IPS-18c (cell line): Measurements from ENCODE around the gene RAB28.

Source experiments
- H3K4me3 ChIP-seq: 2 replicates; pipeline ENCODE4 v1.7.0; 2013; ENCODE audit warnings: low read depth, mild to moderate bottlenecking, low read length, moderate library complexity; ENCODE audit not compliant: insufficient read depth
- H3K9me3 ChIP-seq: one replicate; pipeline ENCODE4 v1.6.1; 2013; ENCODE audit warnings: mild to moderate bottlenecking, low read length, moderate library complexity; ENCODE audit not compliant: control insufficient read depth, insufficient read depth

RAB28 gene

GRCh38 chr4:13484122-13484748 lies at the start of gene RAB28:
Gene RAB28, minus strand, starts transcription at chr4:13484340.
- H3K9me3 ChIP-seq: peaks cover 3% of the 10 kb centered on the region
- H3K4me3 ChIP-seq: peak within 1 kb of the TSS; percentile 88

DNA sequence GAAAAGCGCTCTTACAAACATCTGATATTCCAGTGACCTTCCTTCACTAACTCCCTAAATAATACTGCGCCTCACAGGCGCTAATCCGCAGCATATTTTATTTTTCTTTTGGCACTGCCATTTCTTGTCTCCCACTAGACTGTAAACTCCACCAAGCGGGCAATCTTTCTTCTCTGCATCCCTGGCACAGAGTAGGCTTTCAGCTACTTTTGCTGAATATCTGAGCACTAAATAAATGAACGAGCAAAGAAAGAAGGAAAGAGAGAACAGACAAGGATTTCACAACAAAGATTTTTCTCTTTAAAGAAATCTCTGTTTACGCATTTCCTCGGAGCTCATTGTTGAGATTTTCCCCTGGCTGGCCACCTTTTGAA lies 47.5 kb upstream of the RAB28 start:
- Histone ChIP-seq H3K4me3 (peak overlapping the region; percentile 21; the same call in 1 of the 2 replicates), H3K9me3 (no peaks in the 10 kb centered on the region)

- no peaks in the 10 kb centered on the region for H3K9me3 ChIP-seq
- H3K4me3 ChIP-seq: peak overlapping the region; percentile 21; the same call in 1 of the 2 replicates
Measured at GRCh38 chr4:13530823-13531624, 46.9 kb upstream of the RAB28 start.

GRCh38 chr4:13529128-13529919 lies 45.2 kb upstream of the RAB28 start:
- peaks cover 7% of the 10 kb centered on the region for H3K9me3 ChIP-seq

DNA sequence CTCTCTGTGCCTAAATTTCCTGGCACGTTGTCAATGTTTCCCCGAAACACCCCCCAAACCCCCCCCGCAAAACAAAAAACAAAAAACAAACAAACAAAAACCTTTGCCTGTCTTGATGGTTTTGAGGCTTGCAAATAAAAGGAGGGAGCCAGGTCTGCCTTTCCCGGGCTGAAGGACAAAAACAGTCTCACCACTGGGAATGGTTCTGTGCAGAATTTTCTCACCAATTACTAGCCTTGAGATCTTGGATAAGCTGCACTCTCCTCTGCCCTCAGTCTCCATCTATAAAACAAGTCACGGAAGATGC lies 44.6 kb upstream of the RAB28 start:
- no peak overlapping the region for H3K4me3 ChIP-seq

More at GRCh38 chr4:13529128-13529919, 45.2 kb upstream of the RAB28 start:
- no peak overlapping the region for H3K4me3 ChIP-seq

DNA sequence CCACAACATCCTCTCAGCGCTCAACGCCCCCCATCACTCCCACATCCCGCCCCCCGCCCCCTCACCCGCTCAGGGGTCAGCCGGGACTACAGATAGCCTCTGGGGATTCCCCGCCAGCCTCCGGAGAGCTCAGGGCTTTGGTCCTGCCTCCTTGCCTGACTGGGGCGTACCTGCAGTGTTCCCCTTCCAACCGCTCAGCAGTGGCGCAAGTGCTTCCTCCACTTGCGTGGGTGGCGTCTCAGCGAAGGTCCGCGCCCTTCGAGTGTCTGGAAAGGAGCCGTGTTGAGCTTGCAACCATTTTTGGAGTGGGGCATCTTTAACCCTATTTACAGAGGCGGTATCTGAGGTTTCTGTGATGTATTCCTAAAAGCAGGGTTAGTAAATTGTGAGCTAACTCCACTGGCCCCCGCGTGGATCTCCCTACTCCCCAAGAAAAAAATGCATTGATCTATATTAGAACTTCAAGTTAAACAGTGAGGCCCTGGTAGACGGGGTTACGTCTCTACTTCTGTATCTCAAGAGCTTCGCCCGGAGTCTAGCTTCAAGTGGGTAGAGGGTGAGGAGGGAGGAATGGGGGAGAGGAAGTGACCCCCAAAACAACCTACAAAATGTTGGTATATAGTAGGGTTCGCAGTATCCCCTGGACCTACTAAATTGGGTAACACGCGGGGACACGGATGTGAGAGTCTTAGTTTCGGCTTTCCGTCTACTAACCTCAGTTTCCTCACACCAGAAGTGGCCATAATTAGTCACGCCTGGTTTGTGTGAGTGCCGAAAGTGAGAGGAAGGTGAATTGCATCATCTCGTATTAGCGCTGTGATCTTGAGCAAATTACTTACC lies 44.1 kb upstream of the RAB28 start:
- H3K4me3 ChIP-seq: no peak overlapping the region
- peaks cover 12% of the 10 kb centered on the region for H3K9me3 ChIP-seq

More for the DNA sequence above, 44.6 kb upstream of the RAB28 start:
- peaks cover 12% of the 10 kb centered on the region for H3K9me3 ChIP-seq

DNA sequence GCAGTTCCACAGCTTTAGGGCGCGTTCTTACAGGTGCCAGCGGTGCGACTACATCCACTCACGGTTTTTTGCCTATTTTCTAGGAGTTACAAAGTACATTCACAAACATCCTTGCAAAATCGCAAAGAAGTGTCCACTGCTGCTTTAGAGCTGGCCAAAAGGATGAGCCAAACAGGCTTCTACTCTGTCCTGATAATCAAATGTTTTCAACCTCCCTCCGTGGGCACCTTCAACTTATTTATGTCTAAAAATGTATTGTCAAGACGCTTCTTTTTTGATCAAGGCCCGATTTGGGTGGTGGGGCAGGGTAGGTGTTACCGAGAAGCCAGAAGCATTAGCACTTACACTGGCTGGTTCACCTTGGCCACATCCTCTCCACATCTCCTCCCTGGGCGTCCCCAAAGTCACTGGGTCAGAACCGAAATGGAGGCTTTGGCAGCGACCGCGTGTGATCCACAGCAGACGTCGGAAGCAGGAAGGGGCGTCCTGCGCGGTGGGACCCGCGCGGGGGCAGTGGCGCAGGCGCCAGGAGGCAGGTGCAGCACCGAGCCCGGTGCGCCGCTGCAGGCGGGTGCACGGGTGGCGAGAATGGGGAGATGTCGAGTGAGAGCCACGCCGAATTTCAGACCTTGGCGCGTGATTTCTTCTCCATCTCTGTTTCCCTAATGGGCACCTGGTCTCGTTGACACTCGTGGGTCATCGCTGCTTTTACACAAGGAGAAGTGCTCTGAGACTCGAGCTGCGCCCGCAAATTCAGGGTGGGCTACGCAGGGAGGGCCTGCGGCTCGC lies 43.2 kb upstream of the RAB28 start:
- no peak overlapping the region for H3K4me3 ChIP-seq
- peaks cover 12% of the 10 kb centered on the region for H3K9me3 ChIP-seq

- H3K9me3 ChIP-seq: peaks cover 12% of the 10 kb centered on the region
- H3K4me3 ChIP-seq: no peak overlapping the region
Measured at GRCh38 chr4:13526658-13527057, 42.5 kb upstream of the RAB28 start.

DNA sequence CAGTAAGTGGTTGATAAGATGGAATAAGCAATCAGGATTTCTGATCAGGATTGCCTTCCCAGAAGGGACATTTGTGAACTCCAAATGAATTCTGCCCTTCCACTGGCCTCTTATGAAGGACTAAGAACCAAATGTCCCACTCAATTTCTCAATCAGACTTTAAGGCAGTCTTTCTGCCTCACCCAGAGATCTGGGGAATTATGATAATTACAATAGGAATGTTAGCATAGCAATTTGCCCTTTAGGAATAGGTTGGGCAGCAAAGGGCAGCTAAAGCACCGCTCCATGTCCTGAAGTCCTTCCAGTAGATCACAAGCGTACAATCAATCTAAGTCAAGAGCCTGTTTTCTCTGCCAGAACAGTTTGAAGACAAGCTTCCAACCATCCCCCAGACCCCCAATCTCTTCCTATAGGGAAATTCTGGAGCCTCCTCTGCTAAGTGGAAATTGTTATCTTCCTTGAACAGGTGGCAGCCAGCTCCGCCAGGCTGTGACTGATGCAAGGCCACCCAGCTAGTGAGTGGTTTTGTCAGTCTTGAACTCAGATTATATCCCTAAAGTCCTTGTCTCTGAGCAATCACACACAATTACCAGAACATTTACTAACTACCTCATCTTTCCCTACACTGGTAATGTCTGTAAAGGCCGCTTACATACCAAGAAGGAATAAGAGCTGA lies 41.6 kb upstream of the RAB28 start:
- H3K4me3 ChIP-seq: no peak overlapping the region

DNA sequence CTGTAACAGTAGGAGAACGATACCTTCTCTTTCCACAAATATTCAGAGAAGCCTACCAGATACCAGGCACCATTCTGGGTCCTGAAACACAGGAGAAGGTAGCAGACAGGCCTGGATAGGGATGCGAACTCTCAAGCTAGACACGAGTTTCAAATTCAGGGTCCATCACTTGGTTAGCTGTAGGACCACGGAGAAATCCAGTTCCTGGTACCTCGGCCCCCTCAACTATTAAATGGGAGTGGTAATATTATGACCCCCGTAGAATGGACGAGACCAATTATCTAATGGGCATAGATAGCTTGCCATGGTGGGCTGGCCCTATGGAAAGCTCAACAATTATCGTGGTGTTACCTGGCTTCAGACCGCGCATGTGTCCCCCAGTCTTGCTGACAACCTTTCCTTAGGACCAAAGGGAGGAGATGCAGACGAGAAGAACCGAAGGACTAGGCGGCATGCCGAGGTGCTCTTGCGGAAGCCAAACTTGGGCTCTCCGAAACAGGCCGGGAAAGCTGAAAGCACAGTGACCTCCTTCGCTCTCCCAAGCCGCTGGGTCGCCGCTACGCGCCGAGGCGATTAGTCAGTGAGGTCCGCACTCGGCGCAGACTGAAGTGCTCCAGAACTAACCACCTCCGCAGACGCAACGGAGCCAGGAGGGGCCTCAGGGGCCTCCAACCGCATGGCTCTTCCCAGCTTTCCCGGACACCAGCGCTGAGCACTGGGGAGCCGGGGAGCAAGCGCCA lies 40.5 kb upstream of the RAB28 start:
- peaks cover 12% of the 10 kb centered on the region for H3K9me3 ChIP-seq
- no peak overlapping the region; the same call in 1 of the 2 replicates for H3K4me3 ChIP-seq

More for the DNA sequence above, 41.6 kb upstream of the RAB28 start:
- H3K9me3 ChIP-seq: peaks cover 12% of the 10 kb centered on the region

DNA sequence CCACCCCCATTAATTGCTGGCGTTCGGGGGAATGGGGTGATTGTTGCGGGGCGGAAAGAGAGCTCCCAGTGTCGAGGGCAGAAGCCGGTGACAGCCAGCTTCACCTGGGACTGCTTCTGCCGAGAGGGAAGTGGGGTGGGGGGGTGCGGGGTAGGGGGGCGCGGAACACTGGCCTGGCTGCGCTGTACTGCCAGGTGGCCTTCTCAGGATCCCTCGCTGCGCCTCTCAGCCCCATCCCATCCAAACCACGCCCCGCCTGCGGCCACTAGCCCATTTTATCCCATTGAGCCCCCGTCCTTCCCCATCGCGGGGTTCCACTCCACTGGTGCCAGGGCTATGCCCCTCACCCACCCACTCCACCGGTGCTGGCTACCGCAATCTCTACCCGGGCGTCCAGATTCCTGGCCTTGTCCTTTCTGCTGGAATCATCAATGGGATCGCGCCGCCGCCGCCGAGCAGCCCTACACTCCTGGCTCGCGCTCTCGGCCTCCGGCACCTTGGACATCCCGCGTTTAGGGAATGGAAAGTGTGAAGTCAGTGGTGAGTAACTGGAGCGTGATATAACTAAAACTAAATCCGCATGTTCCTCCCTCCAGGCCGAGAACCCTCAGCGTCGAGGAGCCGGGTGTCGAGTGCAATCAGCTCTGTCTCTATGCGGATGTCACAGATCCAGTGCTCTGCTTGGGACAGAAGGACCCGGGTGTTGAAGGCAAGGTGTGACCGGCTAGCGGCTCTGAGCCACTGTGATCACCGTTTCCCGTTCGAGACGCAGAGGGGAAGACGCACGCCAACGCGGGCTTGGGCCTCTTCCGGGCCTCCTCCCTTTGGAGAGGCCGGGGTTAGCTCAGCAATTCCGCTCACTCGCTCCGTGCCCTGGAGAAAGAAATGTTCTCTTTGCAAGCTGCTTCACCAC lies 39.7 kb upstream of the RAB28 start:
- H3K9me3 ChIP-seq: peaks cover 12% of the 10 kb centered on the region
- H3K4me3 ChIP-seq: no peak overlapping the region

DNA sequence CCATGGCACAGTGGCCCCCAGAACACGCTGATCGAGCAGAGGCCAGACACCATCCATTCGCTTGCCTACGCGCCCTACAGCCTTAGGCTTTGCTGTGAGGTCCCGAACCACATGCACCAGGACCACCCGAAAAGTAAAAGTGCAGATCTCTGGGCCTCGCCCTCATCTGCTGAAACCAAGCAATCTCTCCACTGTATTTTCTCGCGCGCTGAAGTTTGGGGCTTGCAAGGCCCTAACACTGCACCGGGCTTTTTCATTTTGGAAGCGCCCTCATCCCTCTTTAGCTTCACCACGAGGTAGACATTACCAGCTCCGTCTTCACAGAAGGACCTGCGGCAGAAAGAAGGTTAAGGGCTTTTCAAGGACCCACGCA lies 39.0 kb upstream of the RAB28 start:
- Histone ChIP-seq H3K9me3 (peaks cover 12% of the 10 kb centered on the region), H3K4me3 (peak overlapping the region; percentile 43; the same call in 1 of the 2 replicates)

DNA sequence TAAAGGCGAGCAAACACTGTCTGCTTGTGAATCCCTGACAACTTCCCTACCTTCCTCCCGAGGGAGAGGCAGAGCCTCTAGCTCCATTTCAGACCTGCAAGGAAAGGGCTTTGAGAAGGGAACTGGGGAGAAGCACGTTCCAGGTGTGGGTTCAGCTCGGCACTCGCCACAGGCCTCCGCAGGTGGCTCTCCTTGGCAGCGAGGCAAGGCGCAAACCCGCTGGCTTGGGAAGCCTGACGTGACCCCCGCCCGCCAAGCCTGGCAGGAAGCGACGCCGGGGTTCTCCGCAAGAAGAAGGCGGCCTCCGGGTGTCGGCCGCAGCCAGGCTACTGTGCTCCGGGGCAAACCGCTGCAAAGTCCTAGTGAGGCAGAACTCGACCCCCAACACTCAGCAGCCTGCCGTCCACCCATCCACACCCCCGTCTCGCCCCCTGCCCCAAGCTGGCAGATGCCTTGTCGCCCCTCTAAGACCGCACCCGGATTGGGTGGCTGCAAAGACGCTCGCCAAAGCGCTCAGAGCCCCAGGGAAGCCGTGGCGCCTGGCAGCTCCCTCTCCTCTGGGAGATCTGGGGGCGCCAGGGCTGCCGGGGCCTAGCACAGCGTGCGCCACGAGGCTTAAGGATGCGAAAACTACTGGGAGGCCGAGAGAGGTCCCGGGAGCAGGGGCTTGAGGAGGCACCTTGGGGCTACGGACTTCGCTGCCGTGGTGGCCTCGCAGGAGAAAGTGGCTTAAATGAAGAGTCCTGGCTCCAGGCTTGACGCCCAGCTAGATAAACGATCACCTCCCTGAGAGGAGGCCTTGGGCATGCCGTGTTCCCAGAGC lies 38.4 kb upstream of the RAB28 start:
- Histone ChIP-seq H3K4me3 (peak overlapping the region; percentile 43; the same call in 1 of the 2 replicates), H3K9me3 (peaks cover 12% of the 10 kb centered on the region)

DNA sequence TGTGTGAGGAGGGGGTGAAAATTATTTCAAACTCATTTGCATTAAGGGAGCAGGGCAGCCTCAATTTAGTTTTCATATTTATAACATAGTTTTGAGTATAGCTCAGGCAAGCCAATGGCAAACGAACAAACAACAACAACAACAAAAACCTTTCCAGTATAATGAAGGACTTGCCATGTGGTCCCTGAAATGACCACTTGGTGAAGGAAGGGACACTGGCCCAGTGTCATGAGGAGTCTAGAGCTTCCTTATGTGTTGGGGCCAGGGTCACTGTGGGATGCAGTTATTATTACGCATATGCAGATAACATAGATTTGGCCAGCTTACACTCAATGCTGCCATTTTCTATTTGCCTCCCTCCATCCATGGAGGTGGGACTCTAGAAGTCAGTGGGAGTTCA lies 36.9 kb upstream of the RAB28 start:
- H3K4me3 ChIP-seq: no peak overlapping the region
- H3K9me3 ChIP-seq: peaks cover 12% of the 10 kb centered on the region
